D721Med (cell line): ENCODE results near the gene TMEM179.

Experiments
- DNase-seq: peaks from one replicate; pipeline ENCODE4 v3.0.0; 2011; ENCODE audit warnings: low spot score; ENCODE audit not compliant: insufficient read length
- FAIRE-seq: peaks from 2 replicates; lab custom pipeline; 2011; peaks lifted over from hg19 to GRCh38; lab: Jason Lieb, UNC
- TF ChIP-seq, protein P1 (sequence below): IDR thresholded peaks from 2 replicates; pipeline ENCODE4 v1.5.1; 2012; ENCODE audit warnings: mild to moderate bottlenecking, control low read depth; ENCODE audit not compliant: insufficient read depth; ENCODE audit errors: missing control alignments

Gene TMEM179

GRCh38 chr14:104574536-104574935, 30.0 kb downstream of the TMEM179 start:
- TF ChIP-seq, protein P1, sequence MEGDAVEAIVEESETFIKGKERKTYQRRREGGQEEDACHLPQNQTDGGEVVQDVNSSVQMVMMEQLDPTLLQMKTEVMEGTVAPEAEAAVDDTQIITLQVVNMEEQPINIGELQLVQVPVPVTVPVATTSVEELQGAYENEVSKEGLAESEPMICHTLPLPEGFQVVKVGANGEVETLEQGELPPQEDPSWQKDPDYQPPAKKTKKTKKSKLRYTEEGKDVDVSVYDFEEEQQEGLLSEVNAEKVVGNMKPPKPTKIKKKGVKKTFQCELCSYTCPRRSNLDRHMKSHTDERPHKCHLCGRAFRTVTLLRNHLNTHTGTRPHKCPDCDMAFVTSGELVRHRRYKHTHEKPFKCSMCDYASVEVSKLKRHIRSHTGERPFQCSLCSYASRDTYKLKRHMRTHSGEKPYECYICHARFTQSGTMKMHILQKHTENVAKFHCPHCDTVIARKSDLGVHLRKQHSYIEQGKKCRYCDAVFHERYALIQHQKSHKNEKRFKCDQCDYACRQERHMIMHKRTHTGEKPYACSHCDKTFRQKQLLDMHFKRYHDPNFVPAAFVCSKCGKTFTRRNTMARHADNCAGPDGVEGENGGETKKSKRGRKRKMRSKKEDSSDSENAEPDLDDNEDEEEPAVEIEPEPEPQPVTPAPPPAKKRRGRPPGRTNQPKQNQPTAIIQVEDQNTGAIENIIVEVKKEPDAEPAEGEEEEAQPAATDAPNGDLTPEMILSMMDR: no peak
- DNase-seq: no peak
- FAIRE-seq: no peak

- TF ChIP-seq, protein P1: no peak
- no peak for FAIRE-seq
- no peak for DNase-seq
Measured at GRCh38 chr14:104573930-104574329, 30.6 kb downstream of the TMEM179 start.

DNA sequence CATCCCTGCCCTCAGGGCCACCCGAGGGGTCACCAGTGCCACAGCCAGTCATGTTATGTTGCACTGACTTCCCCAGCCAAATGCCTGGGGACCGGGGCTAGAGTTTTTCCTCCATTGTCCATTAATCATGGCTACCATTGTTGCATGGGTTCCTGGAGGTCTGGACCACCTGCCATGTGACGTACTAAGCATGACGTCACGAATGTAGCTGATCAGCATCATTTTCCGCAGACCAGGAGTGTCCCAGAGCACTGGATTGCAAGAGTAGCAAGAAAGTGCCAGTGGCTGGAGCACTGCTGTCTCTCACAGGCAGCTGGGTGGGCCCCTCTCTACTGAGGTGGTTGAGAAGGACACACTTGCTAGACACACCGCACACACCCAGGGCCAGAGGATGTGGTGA, 31.9 kb downstream of the TMEM179 start:
- DNase-seq: no peak
- TF ChIP-seq, protein P1: no peak
- FAIRE-seq: no peak

GRCh38 chr14:104572024-104572626, 32.4 kb downstream of the TMEM179 start:
- no peak for DNase-seq
- no peak for FAIRE-seq
- TF ChIP-seq, protein P1: no peak

- FAIRE-seq: no peak
- DNase-seq: no peak
- TF ChIP-seq, protein P1: no peak
Measured at GRCh38 chr14:104571246-104571645, 33.3 kb downstream of the TMEM179 start.

GRCh38 chr14:104569435-104569834, 35.1 kb downstream of the TMEM179 start:
- no peak for FAIRE-seq
- no peak for DNase-seq
- TF ChIP-seq, protein P1: no peak

DNA sequence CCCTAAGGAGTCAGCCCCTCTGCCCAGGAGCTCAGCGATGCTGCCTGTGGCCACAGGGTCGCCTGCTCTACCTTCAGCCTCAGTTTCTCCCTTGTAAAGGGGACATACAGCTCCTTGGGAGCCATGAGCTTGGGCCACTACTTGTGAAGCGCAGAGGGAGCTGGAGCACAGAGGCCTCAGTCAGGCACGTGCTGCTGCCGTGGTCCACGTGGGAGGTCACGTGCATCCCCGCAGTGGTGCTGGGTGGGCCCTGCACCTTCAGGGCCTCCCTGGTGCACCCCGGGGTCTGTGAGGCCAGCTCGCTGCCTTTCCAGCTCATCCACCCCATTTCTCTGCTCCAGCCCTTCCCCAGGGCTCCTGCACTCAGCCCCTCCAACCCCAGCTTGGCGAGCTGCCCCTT, 36.0 kb downstream of the TMEM179 start:
- FAIRE-seq (no peak), DNase-seq (no peak)
- TF ChIP-seq, protein P1: no peak
